ENCODE measurements around the gene RIPOR3. TPM values are rescaled to one million over a fixed set of nuclear protein-coding genes. Genes with fewer than 3 reads are reported as not detected.

Gene RIPOR3
- total and polyA plus RNA-seq, 2 experiments from 2014 or later: 3.0 to 4.8 TPM

DNA sequence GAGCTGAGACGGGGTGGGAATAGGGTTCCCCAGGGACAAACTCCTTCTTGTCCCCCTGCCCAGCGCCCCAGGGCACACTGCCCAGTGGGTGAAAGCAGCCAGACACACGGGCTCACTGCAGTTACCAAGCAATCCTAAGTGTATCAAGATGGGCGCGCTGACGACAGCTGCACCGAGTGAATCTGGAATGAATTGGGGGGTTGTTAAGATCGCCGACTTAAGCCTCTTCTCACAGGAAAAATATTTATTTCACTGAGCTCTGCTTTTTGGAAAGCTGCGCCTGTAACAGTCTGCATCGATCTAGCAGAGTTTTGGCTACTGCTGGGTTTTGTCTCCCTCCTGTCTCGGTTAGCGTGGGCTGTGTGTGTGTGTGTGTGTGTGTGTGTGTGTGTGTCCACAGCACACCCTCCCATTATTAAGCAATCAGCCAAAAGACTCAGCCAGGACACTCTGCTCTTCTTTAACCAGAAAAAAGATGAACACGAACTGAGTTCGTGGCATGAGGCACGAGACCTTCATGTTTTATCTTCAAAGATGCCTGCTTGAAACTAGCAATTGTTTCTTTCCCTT is 35.9 kb downstream of the RIPOR3 start:
- Histone ChIP-seq H3K27ac (no peak overlapping the region), H3K36me3 (no peaks in the 10 kb centered on the region), H3K27me3 (no peaks in the 10 kb centered on the region), H3K4me1 (ENCODE audit: low read depth) (peaks cover 8% of the 10 kb centered on the region), H3K9me3 (ENCODE audit: low read depth) (no peaks in the 10 kb centered on the region), H3K4me3 (no peak overlapping the region)
- no peak for TF ChIP-seq CTCF (IDR thresholded peaks at IDR 0.05; ENCODE audit: low read depth, low read length)
- peak in 1 of 2 donors; percentile 94 for DNase-seq (ENCODE audit: low read depth in 1 of 2, low spot score in 1 of 2)

- H3K27ac ChIP-seq: no peak overlapping the region
- no peak for TF ChIP-seq CTCF (IDR thresholded peaks at IDR 0.05; ENCODE audit: low read depth, low read length)
- peak in 1 of 2 donors; percentile 76 for DNase-seq (ENCODE audit: low read depth in 1 of 2, low spot score in 1 of 2)
- peaks cover 8% of the 10 kb centered on the region for H3K4me1 ChIP-seq (ENCODE audit: low read depth)
- no peaks in the 10 kb centered on the region for H3K36me3 ChIP-seq
- no peak overlapping the region for H3K4me3 ChIP-seq
- H3K9me3 ChIP-seq (ENCODE audit: low read depth): no peaks in the 10 kb centered on the region
- H3K27me3 ChIP-seq: no peaks in the 10 kb centered on the region
Measured at GRCh38 chr20:50654904-50655303, 36.4 kb downstream of the RIPOR3 start.

- peak in 1 of 2 donors; percentile 54 for DNase-seq (ENCODE audit: low read depth in 1 of 2, low spot score in 1 of 2)
- Histone ChIP-seq H3K27ac (no peak overlapping the region), H3K27me3 (no peaks in the 10 kb centered on the region), H3K4me3 (no peak overlapping the region), H3K9me3 (ENCODE audit: low read depth) (no peaks in the 10 kb centered on the region), H3K4me1 (ENCODE audit: low read depth) (no peaks in the 10 kb centered on the region), H3K36me3 (no peaks in the 10 kb centered on the region)
- no peak for TF ChIP-seq CTCF (IDR thresholded peaks at IDR 0.05; ENCODE audit: low read depth, low read length)
Measured at GRCh38 chr20:50652702-50653294, 38.5 kb downstream of the RIPOR3 start.

GRCh38 chr20:50651676-50652075 is 39.7 kb downstream of the RIPOR3 start:
- no peak overlapping the region for H3K4me3 ChIP-seq
- no peak overlapping the region for H3K27ac ChIP-seq
- no peaks in the 10 kb centered on the region for H3K4me1 ChIP-seq (ENCODE audit: low read depth)
- no peak for TF ChIP-seq CTCF (IDR thresholded peaks at IDR 0.05; ENCODE audit: low read depth, low read length)
- H3K36me3 ChIP-seq: no peaks in the 10 kb centered on the region
- no peaks in the 10 kb centered on the region for H3K27me3 ChIP-seq
- no peaks in the 10 kb centered on the region for H3K9me3 ChIP-seq (ENCODE audit: low read depth)
- no peak for DNase-seq (ENCODE audit: low read depth in 1 of 2, low spot score in 1 of 2)

DNA sequence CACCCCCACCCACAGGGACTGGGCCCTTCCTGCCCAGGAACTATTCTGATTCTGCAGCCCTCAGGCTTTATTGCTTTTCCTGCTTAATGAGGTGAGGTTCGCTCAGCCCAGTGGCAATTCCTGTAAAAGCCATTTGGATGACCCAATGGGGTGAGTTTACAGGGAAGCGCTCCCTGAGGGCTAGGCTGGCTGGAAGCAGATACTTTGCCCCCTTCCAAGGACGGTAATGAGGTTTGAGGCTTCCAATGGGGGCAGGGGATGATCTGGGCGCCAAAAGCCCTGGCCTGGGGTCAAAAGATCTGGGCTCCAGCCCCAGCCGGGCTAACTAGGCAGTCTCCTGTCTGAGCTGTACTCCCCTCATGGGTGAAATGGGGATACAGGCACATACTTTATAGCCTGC is 41.8 kb downstream of the RIPOR3 start:
- Histone ChIP-seq H3K36me3 (no peaks in the 10 kb centered on the region), H3K4me1 (ENCODE audit: low read depth) (no peaks in the 10 kb centered on the region), H3K4me3 (no peak overlapping the region), H3K27ac (no peak overlapping the region), H3K27me3 (no peaks in the 10 kb centered on the region), H3K9me3 (ENCODE audit: low read depth) (no peaks in the 10 kb centered on the region)
- no peak for TF ChIP-seq CTCF (IDR thresholded peaks at IDR 0.05; ENCODE audit: low read depth, low read length)
- DNase-seq (ENCODE audit: low read depth in 1 of 2, low spot score in 1 of 2): no peak

Data from cardiac muscle cell (in vitro differentiated cells and primary cell).